Iris pigment epithelial cell (primary cell): ENCODE results near the gene MAN1C1.

Experiments used
- DNase-seq: peaks from one replicate; pipeline ENCODE4 v3.0.0-alpha.2; 2011; ENCODE audit warnings: low read depth

Gene MAN1C1

DNA sequence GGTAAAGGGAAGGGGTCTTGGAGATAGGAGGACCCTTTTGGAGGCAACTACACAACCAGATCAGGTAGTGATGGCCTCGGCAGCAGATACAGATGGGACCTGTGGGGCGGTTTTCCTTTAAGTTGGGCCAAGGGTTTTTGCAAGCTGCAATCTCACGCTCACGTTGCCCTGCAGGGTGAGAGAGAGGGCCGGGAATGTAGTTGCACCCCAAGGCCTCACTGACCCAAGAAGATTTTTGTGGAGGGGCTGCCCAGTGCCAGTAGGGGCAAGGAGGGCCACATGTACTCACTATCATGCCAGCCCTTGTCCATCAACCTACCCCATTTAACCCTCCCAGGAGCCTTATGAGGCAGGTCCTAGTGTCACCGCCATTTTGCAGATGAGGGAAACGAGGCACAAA is 125.7 kb downstream of the MAN1C1 start:
- no peak for DNase-seq

DNA sequence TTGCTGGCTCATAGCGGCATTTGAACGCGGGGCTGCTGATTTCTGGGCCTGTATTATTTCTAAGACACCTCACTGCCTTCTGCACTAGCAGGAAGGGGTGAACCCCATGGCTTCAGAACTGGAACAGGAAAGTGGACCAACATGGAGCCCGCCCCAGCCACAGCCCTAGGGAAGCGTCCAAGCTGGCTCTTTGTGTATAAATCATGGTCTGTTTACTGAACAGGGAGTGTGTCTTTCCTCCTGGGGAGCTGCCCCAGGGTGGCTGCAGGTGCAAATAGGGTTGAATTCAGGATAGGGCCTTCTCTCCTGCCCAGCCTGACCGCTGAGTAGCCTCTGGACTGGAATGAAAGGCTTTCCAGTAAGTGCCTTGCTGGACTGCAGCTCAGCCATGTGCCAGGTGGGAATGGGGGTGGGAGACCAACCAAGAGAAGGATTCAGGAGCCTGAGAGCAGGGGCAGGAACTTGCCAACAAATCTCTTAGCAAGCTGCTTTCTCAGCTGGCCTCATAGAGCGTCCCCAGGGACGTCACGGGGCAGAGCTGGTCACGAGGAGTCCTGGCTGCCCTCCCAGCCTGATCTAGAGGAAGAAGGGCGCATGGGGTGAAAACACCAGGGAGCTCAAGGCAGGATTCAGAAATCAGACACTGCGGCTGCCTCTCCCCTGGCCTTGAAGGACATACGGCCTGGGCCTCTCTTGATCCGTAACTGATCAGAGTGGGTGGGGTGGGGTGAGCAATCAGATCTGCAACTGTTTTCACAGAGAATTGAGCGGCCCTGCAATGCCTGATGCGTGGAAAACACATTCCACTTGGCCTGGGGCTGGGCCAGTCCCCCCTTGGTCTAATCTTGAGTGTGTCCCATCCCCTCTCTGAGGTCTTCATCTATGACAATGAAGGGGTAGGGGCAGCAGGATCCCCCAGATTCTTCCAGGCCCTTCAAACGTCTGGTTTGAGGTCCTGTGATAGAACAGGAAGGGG is 126.9 kb downstream of the MAN1C1 start:
- peak; percentile 75 for DNase-seq

DNA sequence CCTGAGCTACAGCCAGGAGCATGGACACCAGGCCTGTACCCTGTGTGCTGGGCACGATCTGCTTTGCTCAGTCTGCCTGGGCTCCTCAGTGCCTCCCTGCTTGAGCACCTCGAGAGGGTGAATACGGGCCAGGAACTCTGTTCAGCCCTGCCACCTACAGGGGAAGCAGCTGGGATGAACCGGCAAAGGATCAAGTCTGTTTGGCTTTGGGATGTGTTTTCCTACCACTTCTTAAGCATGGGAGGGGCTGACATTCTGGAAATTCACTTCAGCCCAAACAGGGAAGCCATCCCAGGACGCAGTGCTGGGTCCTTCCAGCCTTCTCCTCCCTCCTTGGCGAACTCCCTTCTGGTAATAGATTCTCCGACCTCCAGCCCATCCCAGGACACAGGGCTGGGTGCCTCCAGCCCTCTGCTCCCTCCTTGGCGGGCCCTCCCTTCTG is 127.6 kb downstream of the MAN1C1 start:
- peak; percentile 56 for DNase-seq

DNA sequence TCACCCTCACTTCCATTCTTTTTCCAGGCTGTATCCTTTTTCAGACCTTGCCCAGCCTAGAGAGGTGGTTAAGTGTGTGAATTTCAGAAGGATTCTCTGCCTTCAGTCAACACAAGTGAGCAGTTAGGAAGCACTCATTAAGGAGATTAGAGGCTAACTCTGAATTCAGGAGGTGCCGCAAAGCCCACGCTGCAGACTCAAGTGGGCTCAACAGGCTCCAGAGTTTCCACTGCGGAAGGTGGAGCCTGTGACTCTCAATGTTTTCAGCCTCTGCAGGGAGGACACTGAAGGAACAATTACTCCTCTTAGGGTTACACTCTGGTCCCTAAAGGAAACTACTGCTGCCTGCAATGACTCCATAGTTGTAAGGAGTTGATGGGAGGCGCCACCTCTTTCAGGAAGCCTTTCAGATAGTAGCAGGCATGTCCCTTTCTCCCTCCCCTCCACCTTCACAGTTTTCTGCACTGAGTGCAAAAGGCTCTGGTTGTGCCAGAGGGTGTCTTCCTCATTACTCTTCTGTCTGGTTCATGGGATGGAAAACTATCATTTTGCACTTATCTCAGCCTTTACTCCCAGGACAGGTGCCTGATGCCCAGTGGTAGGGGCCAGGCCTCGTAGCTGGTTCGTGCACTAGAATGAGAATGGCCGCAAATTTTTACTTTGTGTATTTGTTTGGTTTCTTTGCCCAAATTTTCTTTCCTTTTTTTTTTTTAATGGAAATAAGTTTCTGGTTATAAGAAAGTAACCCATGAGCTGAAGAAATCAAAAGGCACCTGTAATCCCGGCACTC is 128.2 kb downstream of the MAN1C1 start:
- DNase-seq: no peak

DNA sequence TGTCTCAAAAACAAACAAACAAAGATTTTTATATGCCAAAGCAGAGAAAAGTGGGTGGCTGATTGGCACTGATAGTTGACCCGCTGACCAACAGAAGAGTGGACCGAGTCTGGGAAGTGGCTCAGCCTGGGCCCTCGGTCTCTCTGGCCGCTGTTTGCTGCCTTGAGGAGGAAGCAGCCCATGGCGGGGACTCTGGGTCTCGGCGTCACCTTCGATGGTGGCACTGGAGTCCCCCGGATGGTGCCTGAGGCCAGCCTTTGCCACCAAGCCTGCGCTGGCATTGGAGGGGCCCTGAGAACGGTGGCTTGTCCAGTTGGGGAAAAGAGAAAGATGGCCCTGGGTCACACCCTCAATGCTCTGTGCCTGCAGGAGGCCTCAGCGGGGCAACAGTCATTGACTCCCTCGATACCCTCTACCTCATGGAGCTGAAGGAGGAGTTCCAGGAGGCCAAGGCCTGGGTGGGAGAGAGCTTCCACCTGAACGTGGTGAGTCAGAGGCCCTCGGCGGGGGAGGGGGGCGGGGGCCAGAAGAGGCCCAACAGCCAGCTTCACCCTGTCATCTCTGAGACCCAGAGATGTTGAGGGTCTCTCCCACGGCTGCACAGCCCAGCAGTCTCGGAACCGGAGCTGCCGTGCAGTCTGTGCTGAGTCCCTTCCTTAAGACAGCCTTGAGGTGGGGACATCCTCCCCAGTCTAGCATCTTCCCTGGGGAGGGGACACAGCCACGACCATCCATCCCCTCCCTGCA is 129.9 kb downstream of the MAN1C1 start:
- no peak for DNase-seq

DNA sequence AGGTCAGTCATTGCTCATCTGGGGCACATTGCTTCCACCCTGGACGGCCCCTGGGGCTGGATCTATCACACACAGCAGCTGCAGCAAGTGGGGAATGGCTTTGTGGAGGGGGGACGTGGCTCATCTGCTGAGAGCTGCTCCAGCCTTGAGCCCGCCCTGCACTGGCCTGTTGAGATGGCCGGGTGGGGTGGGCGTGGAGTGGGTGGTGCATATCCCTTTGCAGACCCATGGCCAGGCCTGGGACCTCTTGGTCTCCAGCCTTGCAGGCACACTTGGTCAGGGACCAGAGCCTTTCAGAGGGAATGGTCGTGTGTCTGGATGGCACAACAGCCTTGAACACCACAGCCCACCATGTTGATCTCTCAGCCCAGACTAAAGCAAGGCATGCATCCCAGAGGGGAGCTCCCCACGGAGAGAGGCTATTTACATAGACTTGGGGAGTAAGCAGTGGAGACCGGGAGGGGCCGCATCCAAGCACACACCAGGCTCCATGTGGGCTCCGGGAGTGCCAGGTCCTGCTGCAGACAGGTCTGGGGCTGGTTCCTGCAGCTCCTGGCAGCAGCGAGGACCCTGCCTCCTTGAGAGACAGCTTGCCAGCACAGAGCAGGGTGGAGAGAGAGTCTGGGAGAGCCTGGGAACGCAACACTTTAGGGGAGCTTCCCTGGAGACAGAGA is 130.6 kb downstream of the MAN1C1 start:
- DNase-seq: no peak

DNA sequence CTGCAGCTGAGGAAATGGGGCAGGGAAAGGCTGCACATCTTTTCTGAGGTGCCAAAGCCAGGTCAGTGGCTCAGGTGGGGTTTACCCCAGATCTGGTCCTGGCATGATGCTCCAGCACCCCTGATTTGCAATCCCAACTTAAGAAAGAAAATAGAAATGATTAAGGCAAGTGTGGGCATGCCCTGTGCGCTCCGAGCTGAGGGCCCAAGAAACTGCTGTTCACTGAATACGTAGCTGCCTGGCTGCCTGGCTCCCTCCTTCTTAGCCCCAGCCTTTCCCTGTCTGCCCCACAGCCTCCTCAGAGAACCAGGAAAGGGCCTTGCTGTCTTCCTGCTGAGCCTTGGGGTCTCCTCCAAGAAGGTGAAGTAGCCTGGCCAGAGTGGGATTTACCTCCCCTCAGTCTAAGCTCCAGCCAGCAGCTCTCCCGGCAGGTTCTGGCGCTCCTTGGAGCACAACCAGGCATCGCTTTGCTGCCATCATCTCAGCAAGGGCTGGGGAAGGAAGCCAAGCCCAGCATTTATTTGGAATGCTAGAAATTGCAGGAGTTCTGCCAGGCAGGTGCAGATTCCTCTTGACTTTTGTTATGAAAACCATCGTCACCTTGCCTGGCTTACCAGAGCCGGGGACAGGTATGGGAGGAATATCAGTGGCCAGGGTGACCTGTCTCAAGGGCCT is 132.1 kb downstream of the MAN1C1 start:
- no peak for DNase-seq

DNA sequence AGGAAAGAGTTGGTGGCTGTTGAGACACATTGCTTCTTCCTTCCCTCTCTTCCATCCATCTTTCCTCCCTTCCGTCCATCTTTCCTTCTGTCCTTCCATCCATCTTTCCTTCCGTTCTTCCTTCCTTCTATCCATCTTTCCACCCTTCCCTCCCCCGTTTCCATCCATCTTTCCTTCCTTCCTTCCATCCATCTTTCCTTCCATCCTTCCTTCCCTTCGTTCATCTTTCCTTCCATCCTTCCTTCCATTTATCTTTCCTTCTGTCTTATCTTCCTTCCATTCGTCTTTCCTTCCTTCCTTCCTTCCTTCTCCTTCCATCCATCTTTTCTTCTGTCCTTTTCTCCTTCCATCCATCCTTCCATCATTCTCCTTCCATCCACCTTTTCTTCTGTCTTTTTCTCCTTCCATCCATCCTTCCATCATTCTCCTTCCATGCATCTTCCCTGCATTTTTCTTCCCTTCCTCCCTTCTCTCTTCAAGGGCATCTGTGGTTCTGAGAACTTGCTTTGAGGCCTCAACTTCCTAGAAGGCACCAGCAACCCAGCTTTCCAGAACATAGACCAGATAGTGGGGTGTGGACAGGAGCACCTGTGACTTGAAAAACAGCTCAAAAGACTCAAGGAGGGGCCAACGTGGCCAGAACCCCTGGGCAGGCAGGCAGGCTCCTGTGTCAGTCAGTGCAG is 134.5 kb downstream of the MAN1C1 start:
- no peak for DNase-seq

DNA sequence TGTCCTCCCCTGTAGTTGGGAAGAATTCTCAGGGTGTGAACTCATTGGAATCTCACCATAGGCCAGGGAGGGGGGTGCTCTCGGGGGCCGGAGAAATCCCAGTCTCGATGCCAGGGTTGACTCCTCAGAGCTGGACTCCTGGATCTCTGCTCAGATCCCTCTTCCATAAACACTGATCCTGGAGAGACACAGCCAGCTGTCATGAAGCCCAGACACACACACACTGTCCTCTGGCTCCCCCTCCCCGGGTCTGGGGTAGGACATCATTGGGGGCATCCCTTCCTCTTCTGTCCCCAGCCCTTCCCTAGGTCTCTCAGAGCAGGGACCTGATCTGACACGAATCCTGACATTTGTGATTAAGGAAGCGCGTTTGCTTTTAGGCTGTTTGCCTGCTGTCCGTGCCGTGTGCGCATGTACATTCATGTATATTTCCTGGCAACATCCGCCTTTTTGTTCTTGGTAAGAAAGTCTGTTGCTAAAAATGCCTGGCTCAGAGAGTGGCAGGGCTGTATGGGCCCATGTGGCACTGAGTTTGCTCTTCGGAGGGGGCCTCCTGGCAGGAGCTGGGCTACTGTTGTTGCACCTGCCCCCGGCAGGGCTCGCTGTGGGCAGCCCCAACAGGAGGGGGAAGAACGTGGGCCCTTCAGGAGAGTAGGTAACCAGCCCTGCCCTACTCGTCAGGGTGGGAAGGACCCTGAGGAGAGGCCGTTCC is 138.0 kb downstream of the MAN1C1 start:
- no peak for DNase-seq

DNA sequence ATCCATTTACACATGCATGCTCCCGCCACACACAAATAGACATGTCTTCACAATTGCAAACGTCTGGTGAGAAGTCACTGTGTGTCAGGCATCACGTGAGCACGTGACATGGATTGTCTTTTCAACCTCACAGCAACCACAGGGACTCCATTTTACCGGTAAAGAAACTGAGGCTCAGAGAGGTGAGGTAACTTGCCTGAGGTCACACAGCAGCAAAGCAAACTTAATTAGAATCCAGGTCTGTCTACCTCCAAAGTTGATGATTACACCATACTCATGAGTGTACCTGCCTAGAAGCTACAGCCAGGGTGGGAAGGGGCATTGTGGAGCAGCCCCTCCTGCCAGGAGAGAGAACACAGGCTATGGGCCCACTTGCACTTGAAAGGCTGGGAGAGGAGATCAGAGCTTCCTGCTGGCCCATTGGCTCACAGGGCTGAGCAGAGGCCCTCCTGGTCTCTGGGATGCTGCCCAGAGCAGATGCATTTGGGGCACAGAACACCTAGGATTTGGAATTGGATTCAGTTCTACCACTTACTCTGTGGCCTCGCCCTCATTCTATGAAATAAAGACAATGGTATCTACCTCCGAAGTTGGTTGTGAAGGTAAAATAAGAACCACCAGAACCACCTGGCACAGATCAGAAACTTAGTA is 139.0 kb downstream of the MAN1C1 start:
- no peak for DNase-seq

DNA sequence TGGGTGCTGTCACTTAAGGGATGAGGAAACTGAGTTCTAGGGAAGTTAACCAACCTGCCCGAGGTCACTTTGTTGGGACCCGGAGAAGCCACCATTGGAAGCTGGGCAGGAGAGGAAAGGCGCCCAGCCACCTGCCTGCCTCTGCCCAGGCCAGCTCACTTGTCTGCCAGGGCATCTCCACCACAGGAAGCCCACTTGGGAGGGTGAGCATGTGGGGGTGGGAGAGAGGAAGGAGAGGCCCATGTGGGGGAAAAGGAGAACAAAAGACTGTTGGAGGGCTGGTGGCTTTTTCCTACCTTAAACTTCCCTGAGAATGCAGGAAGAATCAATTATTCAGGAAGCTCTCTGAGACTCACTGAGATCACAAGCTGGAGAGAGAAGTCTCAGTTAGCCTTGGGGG is 139.6 kb downstream of the MAN1C1 start:
- no peak for DNase-seq

DNA sequence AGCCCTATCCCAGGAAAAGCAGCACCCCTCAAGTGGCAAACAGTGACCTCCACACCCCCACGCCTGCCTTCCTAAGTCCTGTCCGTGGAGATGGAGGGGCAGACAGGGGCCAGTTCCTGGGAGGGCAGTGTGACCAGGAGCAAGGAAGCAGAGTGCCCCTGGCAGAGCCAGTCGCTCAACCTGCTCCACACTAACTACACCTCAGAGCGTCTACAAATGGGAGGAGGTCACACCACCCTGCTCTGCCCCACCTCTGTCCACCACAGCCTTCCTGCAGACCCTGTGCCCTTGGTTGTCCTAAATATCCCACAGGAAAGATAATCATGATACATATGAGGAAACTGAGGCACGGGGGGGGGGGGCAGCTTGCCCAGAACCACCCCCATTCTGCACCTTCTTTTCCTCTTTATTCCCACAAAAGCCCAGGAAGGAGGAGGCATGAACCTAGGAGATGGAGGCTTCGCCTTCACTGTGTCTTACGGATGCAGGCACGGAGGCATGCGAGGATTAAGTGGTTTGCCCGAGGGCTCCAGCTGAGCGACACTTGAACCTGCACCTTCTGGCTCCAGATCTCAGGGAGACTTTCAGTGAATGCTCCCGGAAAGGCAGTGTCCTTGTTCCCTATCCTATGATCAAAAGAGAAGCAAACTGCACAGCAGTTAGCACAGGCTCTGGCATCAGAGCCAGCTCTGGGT is 140.7 kb downstream of the MAN1C1 start:
- no peak for DNase-seq

DNA sequence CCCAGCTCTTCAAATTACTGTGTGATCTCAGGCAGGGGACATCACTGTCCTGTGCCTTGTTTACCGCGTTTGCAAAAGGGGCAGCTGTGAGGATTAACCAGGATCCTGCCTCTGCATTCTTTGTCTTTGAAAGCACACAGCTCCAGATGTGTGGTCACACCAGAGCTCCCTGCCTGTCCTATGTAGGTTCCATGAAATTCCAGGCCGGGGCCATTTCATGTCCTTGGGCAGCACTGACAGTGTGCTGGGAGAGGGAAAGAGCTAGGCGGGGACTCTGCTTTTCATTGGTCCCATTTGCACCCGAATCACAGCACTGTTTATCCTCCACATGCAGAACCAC is 141.2 kb downstream of the MAN1C1 start:
- no peak for DNase-seq

DNA sequence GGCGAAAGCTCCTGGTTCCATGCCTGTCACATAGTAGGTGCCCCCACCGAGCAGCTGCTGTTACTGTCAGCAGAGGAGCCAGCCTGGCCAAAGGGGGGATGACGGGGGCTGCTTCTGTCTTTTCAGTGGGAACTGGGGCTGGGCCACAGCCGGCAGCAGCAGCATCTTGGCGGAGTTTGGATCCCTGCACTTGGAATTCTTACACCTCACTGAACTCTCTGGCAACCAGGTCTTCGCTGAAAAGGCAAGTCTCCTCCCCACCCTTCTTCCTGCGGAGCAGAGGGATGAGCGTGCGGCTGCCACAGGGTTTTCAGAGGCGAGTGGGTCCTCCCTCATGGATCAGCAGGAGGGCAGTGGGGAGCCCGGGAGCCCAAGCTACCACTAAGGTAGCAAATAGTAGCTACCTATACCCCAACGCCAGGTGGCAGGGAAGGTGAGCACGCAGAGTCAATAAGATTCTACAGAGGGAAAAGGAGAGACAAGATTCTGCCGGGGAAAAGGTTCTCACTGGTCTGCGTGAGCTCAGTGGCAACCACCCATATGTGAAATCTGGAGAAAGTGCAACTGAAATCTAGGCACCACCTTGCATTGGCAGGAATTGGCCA is 142.0 kb downstream of the MAN1C1 start:
- DNase-seq: no peak

DNA sequence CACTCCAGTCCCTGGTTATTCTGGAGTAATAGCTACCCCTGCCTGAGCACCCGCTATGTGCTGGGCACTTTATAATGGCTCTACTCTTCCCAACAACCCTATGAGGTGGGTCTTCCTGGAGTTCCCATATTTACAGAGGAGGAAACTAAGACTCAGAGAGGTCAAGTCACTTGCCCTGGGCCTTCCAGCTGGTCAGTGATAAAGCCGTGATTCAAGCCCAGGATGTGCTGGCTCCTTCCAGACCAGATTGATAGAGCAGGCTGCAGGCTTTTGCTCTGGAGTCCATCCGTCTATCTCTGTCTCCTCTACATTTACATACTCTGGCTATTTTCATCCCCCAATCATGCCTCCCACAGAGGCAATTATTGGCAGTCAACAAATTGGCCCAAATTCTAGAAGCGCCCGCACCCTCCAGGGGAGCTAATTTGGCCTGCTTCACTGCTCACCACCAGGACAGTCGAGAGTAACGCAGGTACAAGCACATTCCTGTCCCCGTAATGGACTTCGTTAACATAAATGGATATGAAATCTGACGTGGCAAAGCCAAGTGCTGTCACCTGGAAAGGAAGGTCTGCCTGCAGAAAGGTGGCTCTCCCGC is 143.6 kb downstream of the MAN1C1 start:
- no peak for DNase-seq

DNA sequence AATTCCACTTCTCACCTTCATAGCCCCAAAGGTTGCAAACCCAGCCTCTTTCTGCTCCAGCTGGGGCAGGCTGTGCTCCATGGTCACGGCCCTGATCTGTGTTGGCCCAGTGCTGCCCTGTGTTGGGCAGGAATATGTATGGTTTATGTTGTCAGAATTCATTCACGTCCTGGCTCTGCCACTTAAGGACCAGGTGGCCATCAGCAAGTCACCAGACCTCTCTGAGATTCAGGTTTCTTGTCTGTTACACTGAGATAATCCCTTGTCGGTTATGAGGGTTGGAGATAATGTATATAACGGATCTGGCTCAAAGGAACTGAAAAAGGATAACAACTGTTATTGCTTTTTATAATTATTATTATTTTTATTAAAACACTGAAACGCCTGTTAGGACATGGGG is 144.3 kb downstream of the MAN1C1 start:
- DNase-seq: no peak

DNA sequence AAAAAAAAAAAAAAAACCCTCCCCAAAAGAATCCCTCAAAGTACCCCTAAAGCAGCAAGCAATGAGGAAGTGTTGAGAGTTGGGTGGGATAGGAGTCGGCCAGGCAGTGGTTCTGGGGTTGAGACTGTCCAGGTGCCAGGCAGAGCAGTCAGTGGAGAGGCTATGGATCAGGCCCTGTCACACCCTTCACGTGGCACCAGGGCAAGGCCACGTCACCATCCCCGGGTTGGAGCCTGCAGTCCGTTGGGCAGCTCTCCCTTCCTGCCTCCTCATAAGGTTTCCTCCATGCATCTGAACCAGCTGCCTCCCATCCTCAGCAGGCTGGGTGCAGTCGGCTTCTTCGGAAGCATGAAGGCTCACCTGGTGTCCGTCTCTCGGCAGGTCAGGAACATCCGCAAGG is 146.9 kb downstream of the MAN1C1 start:
- DNase-seq: no peak
